HEK293 (cell line): ENCODE results near the gene CLDN6.

ENCODE experiments used
- INSM2 ChIP-seq: fragments of 450-650 bp; formaldehyde crosslinking; IDR thresholded peaks from 2 replicates; pipeline ENCODE4 v1.5.1; 2016; ENCODE audit warnings: missing biosample characterization, missing genetic modification characterization
- OVOL3 ChIP-seq: fragments of 450-650 bp; formaldehyde crosslinking; IDR thresholded peaks from 2 replicates; pipeline ENCODE4 v1.5.1; 2016; ENCODE audit warnings: missing biosample characterization, missing genetic modification characterization
- TSHZ1 ChIP-seq: fragments of 450-650 bp; formaldehyde crosslinking; IDR thresholded peaks from 2 replicates; pipeline ENCODE4 v1.5.1; 2016; ENCODE audit warnings: missing biosample characterization, missing genetic modification characterization, borderline replicate concordance
- ZBTB1 ChIP-seq: fragments of 450-650 bp; formaldehyde crosslinking; IDR thresholded peaks from 2 replicates; pipeline ENCODE4 v1.5.1; 2016; ENCODE audit warnings: missing biosample characterization, missing genetic modification characterization
- ZBTB11 ChIP-seq: fragments of 450-650 bp; formaldehyde crosslinking; conservative IDR thresholded peaks from 2 replicates; pipeline ENCODE4 v1.5.1; 2016; ENCODE audit warnings: low read depth, missing biosample characterization, missing genetic modification characterization
- ZBTB48 ChIP-seq: fragments of 450-650 bp; formaldehyde crosslinking; IDR thresholded peaks from 2 replicates; pipeline ENCODE4 v1.5.1; 2016; ENCODE audit warnings: missing biosample characterization, missing genetic modification characterization
- ZNF146 ChIP-seq: fragments of 450-650 bp; formaldehyde crosslinking; IDR thresholded peaks from 2 replicates; pipeline ENCODE4 v1.5.1; 2016; ENCODE audit warnings: missing biosample characterization, missing genetic modification characterization
- ZNF148 ChIP-seq: fragments of 450-650 bp; formaldehyde crosslinking; IDR thresholded peaks from 2 replicates; pipeline ENCODE4 v1.5.0; 2017; ENCODE audit warnings: missing biosample characterization, missing genetic modification characterization, borderline replicate concordance
- ZNF157 ChIP-seq: fragments of 450-650 bp; formaldehyde crosslinking; IDR thresholded peaks from 2 replicates; pipeline ENCODE4 v1.5.1; 2016; ENCODE audit warnings: missing biosample characterization, missing genetic modification characterization
- ZNF366 ChIP-seq: fragments of 450-650 bp; formaldehyde crosslinking; conservative IDR thresholded peaks from 2 replicates; pipeline ENCODE4 v1.5.1; 2016; ENCODE audit warnings: missing biosample characterization, missing genetic modification characterization
- ZNF394 ChIP-seq: fragments of 450-650 bp; formaldehyde crosslinking; IDR thresholded peaks from 2 replicates; pipeline ENCODE4 v1.5.1; 2016; ENCODE audit warnings: missing biosample characterization, missing genetic modification characterization, mild to moderate bottlenecking, moderate library complexity, borderline replicate concordance
- ZNF473 ChIP-seq: fragments of 450-650 bp; formaldehyde crosslinking; IDR thresholded peaks from 2 replicates; pipeline ENCODE4 v1.5.1; 2017; ENCODE audit warnings: missing biosample characterization, missing genetic modification characterization
- ZNF510 ChIP-seq: fragments of 450-650 bp; formaldehyde crosslinking; IDR thresholded peaks from 2 replicates; pipeline ENCODE4 v1.5.1; 2018; ENCODE audit warnings: mild to moderate bottlenecking, missing genetic modification characterization, missing biosample characterization; ENCODE audit not compliant: insufficient replicate concordance
- ZNF514 ChIP-seq: fragments of 450-650 bp; formaldehyde crosslinking; IDR thresholded peaks from 2 replicates; pipeline ENCODE4 v1.5.1; 2016; ENCODE audit warnings: missing biosample characterization, missing genetic modification characterization
- ZNF585B ChIP-seq: fragments of 450-650 bp; formaldehyde crosslinking; IDR thresholded peaks from 2 replicates; pipeline ENCODE4 v1.5.1; 2016; ENCODE audit warnings: missing biosample characterization, missing genetic modification characterization
- ZNF600 ChIP-seq: fragments of 450-650 bp; formaldehyde crosslinking; IDR thresholded peaks from 2 replicates; pipeline ENCODE4 v1.5.1; 2016; ENCODE audit warnings: missing biosample characterization, missing genetic modification characterization
- ZNF610 ChIP-seq: fragments of 450-650 bp; formaldehyde crosslinking; IDR thresholded peaks from 2 replicates; pipeline ENCODE4 v1.5.1; 2016; ENCODE audit warnings: missing biosample characterization, missing genetic modification characterization, borderline replicate concordance
- ZNF624 ChIP-seq: fragments of 450-650 bp; formaldehyde crosslinking; IDR thresholded peaks from 2 replicates; pipeline ENCODE4 v1.5.1; 2017; ENCODE audit warnings: missing biosample characterization, missing genetic modification characterization
- ZNF645 ChIP-seq: fragments of 450-650 bp; formaldehyde crosslinking; IDR thresholded peaks from 2 replicates; pipeline ENCODE4; 2016; ENCODE audit warnings: missing biosample characterization, missing genetic modification characterization
- ZNF664 ChIP-seq: fragments of 450-650 bp; formaldehyde crosslinking; IDR thresholded peaks from 2 replicates; pipeline ENCODE4 v1.5.1; 2016; ENCODE audit warnings: missing biosample characterization, missing genetic modification characterization
- ZNF692 ChIP-seq: fragments of 450-650 bp; formaldehyde crosslinking; IDR thresholded peaks from 2 replicates; pipeline ENCODE4 v1.5.1; 2016; ENCODE audit warnings: missing biosample characterization, missing genetic modification characterization
- ZNF776 ChIP-seq: fragments of 450-650 bp; formaldehyde crosslinking; IDR thresholded peaks from 2 replicates; pipeline ENCODE4 v1.5.0; 2017; ENCODE audit warnings: missing biosample characterization, missing genetic modification characterization, borderline replicate concordance
- ZSCAN5A ChIP-seq: fragments of 450-650 bp; formaldehyde crosslinking; IDR thresholded peaks from 2 replicates; pipeline ENCODE4 v1.5.1; 2016; ENCODE audit warnings: missing biosample characterization, missing genetic modification characterization

Gene CLDN6

GRCh38 chr16:3027983-3028715 lies 10.2 kb upstream of the CLDN6 start (continued):
- TF ChIP-seq ZNF600 (peak; percentile 64), ZNF624 (tag by site-specific recombination) (no peak), ZNF610 (tag by site-specific recombination) (no peak), ZBTB11 (tag by site-specific recombination) (no peak), ZNF510 (tag by site-specific recombination) (no peak), ZNF146 (no peak), ZNF664 (tag by site-specific recombination) (no peak), ZNF776 (tag by site-specific recombination) (no peak), ZNF692 (peak; percentile 88), ZNF645 (tag by site-specific recombination) (no peak), ZSCAN5A (tag by site-specific recombination) (no peak), ZNF514 (tag by site-specific recombination) (no peak), ZBTB48 (tag by site-specific recombination) (no peak), ZNF394 (tag by site-specific recombination) (no peak), ZNF148 (no peak), ZNF585B (tag by site-specific recombination) (no peak), ZNF157 (no peak), TSHZ1 (tag by site-specific recombination) (no peak), ZBTB1 (tag by site-specific recombination) (no peak), OVOL3 (tag by site-specific recombination) (no peak), ZNF366 (no peak), ZNF473 (tag by site-specific recombination) (no peak), INSM2 (tag by site-specific recombination) (no peak)
